Stomach (tissue), 4 donors: ENCODE data around the gene DNAH1.

Experiments
- EP300 ChIP-seq: sonication (generic); formaldehyde crosslinking; IDR thresholded peaks from one replicate; pipeline ENCODE4 v1.6.1; 2017; ENCODE audit warnings: antibody characterized with exemption
- POLR2A ChIP-seq, 4 donors: fragments of 450-650 bp; IDR thresholded peaks; one replicate each; pipeline ENCODE4 v1.6.1; 2016; ENCODE audit warnings: antibody characterized with exemption in 4 of 4, control low read depth in 2 of 4, mild to moderate bottlenecking in 1 of 4, moderate library complexity in 1 of 4
- TF ChIP-seq, protein P1 (sequence below), 7 experiments: fragments of 450-650 bp in 4 of 7; fragments of 200-600 bp in 3 of 7; sonication (generic) in 3 of 7; IDR thresholded peaks; one replicate each; pipeline ENCODE4 v1.5.1; 2016 to 2019; ENCODE audit warnings: antibody characterized with exemption in 7 of 7, control low read depth in 2 of 7, mild to moderate bottlenecking in 1 of 7

DNA sequence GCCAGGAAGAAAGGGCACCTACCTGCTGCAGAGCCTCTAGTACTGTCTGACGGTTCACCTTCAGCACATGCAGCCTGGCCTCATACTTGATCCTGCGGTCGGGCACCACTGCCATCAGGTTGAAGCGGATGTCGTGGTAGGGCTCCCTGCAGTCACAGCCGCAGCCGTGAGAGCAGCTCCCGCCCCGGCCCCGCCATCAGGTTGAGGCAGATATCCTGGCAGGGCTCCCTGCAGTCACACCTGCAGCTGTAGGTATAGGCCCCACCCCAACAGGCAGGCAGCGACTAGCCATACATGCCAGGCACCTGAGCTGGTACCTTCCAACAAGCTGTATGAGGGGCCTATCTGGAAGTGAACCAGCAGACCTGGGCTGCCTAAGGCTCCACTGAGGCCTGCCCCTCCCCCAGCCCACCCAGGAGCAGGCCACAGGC is 90.1 kb downstream of the DNAH1 start:
- TF ChIP-seq, protein P1, sequence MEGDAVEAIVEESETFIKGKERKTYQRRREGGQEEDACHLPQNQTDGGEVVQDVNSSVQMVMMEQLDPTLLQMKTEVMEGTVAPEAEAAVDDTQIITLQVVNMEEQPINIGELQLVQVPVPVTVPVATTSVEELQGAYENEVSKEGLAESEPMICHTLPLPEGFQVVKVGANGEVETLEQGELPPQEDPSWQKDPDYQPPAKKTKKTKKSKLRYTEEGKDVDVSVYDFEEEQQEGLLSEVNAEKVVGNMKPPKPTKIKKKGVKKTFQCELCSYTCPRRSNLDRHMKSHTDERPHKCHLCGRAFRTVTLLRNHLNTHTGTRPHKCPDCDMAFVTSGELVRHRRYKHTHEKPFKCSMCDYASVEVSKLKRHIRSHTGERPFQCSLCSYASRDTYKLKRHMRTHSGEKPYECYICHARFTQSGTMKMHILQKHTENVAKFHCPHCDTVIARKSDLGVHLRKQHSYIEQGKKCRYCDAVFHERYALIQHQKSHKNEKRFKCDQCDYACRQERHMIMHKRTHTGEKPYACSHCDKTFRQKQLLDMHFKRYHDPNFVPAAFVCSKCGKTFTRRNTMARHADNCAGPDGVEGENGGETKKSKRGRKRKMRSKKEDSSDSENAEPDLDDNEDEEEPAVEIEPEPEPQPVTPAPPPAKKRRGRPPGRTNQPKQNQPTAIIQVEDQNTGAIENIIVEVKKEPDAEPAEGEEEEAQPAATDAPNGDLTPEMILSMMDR (IDR thresholded peaks at IDR 0.05) = no peak
- TF ChIP-seq EP300 = no peak
- no peak for TF ChIP-seq POLR2A (IDR thresholded peaks at IDR 0.05)
